Right lobe of liver (tissue), 6 donors: ENCODE results near the gene SSBP3. TPM values are rescaled to one million over a fixed set of nuclear protein-coding genes. Genes with fewer than 3 reads are reported as not detected.

Source experiments
- ATAC-seq, 4 donors: fragments of 200-7000 bp; cut with Tn5 transposase; one replicate each; pipeline ENCODE4 v1.9.1; 2020; ENCODE audit warnings: mild to moderate bottlenecking in 4 of 4, moderate library complexity in 4 of 4
- DNase-seq, 3 donors: peaks; one replicate each; pipeline ENCODE4 v3.0.0-alpha.2; 2020
- H3K27ac ChIP-seq, 3 donors: fragments of 200-600 bp; one replicate each; pipeline ENCODE4 v1.8.0; 2022
- H3K27me3 ChIP-seq, 2 donors: fragments of 200-600 bp; one replicate each; pipeline ENCODE4 v1.8.0; 2022
- H3K36me3 ChIP-seq, 4 donors: fragments of 200-600 bp; sonication (generic) in 1 of 4; one replicate each; pipeline versions ENCODE4 v1.5.1 to v1.8.0; 2017 to 2022; ENCODE audit warnings: control low read depth in 1 of 4
- H3K4me1 ChIP-seq, 4 donors: fragments of 200-600 bp; sonication (generic) in 1 of 4; one replicate each; pipeline versions ENCODE4 v1.5.1 to v1.8.0; 2017 to 2022; ENCODE audit warnings: control low read depth in 1 of 4
- H3K4me3 ChIP-seq, 3 donors: fragments of 200-600 bp; one replicate each; pipeline ENCODE4 v1.8.0; 2022
- H3K9me3 ChIP-seq, 4 donors: fragments of 200-600 bp; sonication (generic) in 1 of 4; one replicate each; pipeline versions ENCODE4 v1.5.1 to v1.8.0; 2017 to 2022; ENCODE audit warnings: control low read depth in 1 of 4
- CTCF ChIP-seq, 4 donors: fragments of 200-600 bp in 3 of 4; fragments of 450-650 bp in 1 of 4; IDR thresholded peaks; one replicate each; pipeline versions ENCODE4 v1.5.1 to v1.8.0; 2016 to 2022; ENCODE audit warnings: antibody characterized with exemption in 4 of 4, mild to moderate bottlenecking in 2 of 4
- POLR2A ChIP-seq: fragments of 450-650 bp; IDR thresholded peaks from one replicate; pipeline ENCODE4 v1.6.1; 2017; ENCODE audit warnings: antibody characterized with exemption, mild to moderate bottlenecking
- WGBS: methylation state at CpG from one replicate; pipeline ENCODE4 v1.1.6; 2018; ENCODE audit warnings: low coverage, low lambda C conversion rate; ENCODE audit not compliant: insufficient coverage; ENCODE audit errors: missing lambda C conversion rate; 5-methylcytosine and 5-hydroxymethylcytosine counted together
- intact Hi-C, 2 donors: fragments of 100-400 bp; cut with DNase I; formaldehyde crosslinking; loops; one replicate each; pipeline versions ENCODE4 v1.11.2 to v1.14.1; 2022
- total RNA-seq, 6 experiments: library from RNA; depleted of rRNA in 2 of 6; stranded (reverse); fragments of >200 nt in 2 of 6; fragmentation: NEBNext Ultra II Directional in 3 of 6; extraction: Animal tissue kit (Norgen Biotek cat#: 25700) in 3 of 6; gene quantifications; one replicate each; pipeline versions ENCODE4 v1.1.0 to v1.2.4, GENCODE V29; 2016 to 2023
- donor health status: DM: no; HTN: yes; CAD: no.
- donor health status: DM: no; HTN: no; CAD: no.
- donor health status: DM: no; HTN: no; CAD: no.
- donor health status: DM: no; HTN: yes; CAD: no.
- donor health status: DM: no; HTN: yes; CAD: no.

Gene SSBP3
- total RNA-seq, 6 experiments from 2014 or later = 19.4 to 34.1 (median 24.4) TPM

GRCh38 chr1:54262244-54262643 is 143.9 kb downstream of the SSBP3 start:
- Histone ChIP-seq H3K27me3 (no peaks in the 10 kb centered on the region), H3K36me3 (no peaks in the 10 kb centered on the region), H3K4me3 (no peak overlapping the region), H3K27ac (no peak overlapping the region), H3K9me3 (no peaks in the 10 kb centered on the region), H3K4me1 (peaks cover 0 to 8% (median 0%) of the 10 kb centered on the region in 4 donors)
- intact Hi-C loops = no loop called here
- no peak for TF ChIP-seq POLR2A
- TF ChIP-seq CTCF (IDR thresholded peaks at IDR 0.05) = no peak
- ATAC-seq (peak in 2 of 4 donors; percentile 11 to 30), DNase-seq (no peak)
- 6% methylated on average over 3 of the region's 7 CpGs for WGBS

GRCh38 chr1:54260810-54261209 is 145.4 kb downstream of the SSBP3 start:
- intact Hi-C loops = no loop called here
- peaks cover 0 to 8% (median 0%) of the 10 kb centered on the region in 4 donors for H3K4me1 ChIP-seq
- no peak for ATAC-seq
- H3K4me3 ChIP-seq = no peak overlapping the region
- H3K27ac ChIP-seq = no peak overlapping the region
- TF ChIP-seq CTCF (IDR thresholded peaks at IDR 0.05) (no peak), POLR2A (no peak)
- H3K36me3 ChIP-seq = no peaks in the 10 kb centered on the region
- no peaks in the 10 kb centered on the region for H3K27me3 ChIP-seq
- DNase-seq = no peak
- no CpG with 5 or more reads among the region's 10 CpGs for WGBS
- H3K9me3 ChIP-seq = no peaks in the 10 kb centered on the region

GRCh38 chr1:54259546-54260140 is 146.6 kb downstream of the SSBP3 start:
- H3K27me3 ChIP-seq = no peaks in the 10 kb centered on the region
- no peak overlapping the region for H3K4me3 ChIP-seq
- H3K4me1 ChIP-seq = peaks cover 0 to 8% (median 0%) of the 10 kb centered on the region in 4 donors
- intact Hi-C loops = no loop called here
- no peak for DNase-seq
- no peak for ATAC-seq
- no peaks in the 10 kb centered on the region for H3K36me3 ChIP-seq
- no peak overlapping the region for H3K27ac ChIP-seq
- 91% methylated on average over 9 of the region's 16 CpGs for WGBS
- no peaks in the 10 kb centered on the region for H3K9me3 ChIP-seq
- TF ChIP-seq POLR2A = no peak

- intact Hi-C loops = no loop called here
- H3K4me3 ChIP-seq = no peak overlapping the region
- H3K27ac ChIP-seq = no peak overlapping the region
- peaks cover 0 to 7% (median 0%) of the 10 kb centered on the region in 4 donors for H3K4me1 ChIP-seq
- ATAC-seq = no peak
- no peaks in the 10 kb centered on the region for H3K36me3 ChIP-seq
- no peak for TF ChIP-seq POLR2A
- TF ChIP-seq CTCF (IDR thresholded peaks at IDR 0.05) = no peak
- WGBS = 90% methylated on average over 20 of the region's 23 CpGs
- DNase-seq = no peak
- no peaks in the 10 kb centered on the region for H3K27me3 ChIP-seq
- H3K9me3 ChIP-seq = no peaks in the 10 kb centered on the region
Observed at GRCh38 chr1:54257876-54258275, 148.3 kb downstream of the SSBP3 start.

GRCh38 chr1:54257346-54257620 is 148.9 kb downstream of the SSBP3 start:
- Histone ChIP-seq H3K27me3 (no peaks in the 10 kb centered on the region), H3K4me1 (peaks cover 0 to 1% (median 0%) of the 10 kb centered on the region in 4 donors), H3K4me3 (no peak overlapping the region), H3K27ac (no peak overlapping the region), H3K36me3 (no peaks in the 10 kb centered on the region), H3K9me3 (no peaks in the 10 kb centered on the region)
- intact Hi-C loops = no loop called here
- DNase-seq = no peak
- WGBS = 81% methylated on average over 10 of the region's 10 CpGs
- no peak for ATAC-seq
- TF ChIP-seq POLR2A = no peak
- no peak for TF ChIP-seq CTCF (IDR thresholded peaks at IDR 0.05)
